H9 (cell line): ENCODE measurements around the gene SMAD3. TPM values are rescaled to one million over a fixed set of nuclear protein-coding genes. Genes with fewer than 3 reads are reported as not detected.
A peak's percentile ranks its signal among the peaks of the same experiment; 100 is the strongest.

ENCODE experiments used
- DNase-seq: peaks from one replicate; pipeline ENCODE4 v3.0.0-alpha.2; 2017
- H2AFZ ChIP-seq: one replicate; pipeline ENCODE4 v1.6.1; 2013; ENCODE audit warnings: mild to moderate bottlenecking, low read length, control low read depth, moderate library complexity
- H2AK5ac ChIP-seq: 2 replicates; pipeline ENCODE4 v1.6.1; 2013; ENCODE audit warnings: low read length, control low read depth, mixed read lengths; ENCODE audit not compliant: insufficient read length
- H2BK120ac ChIP-seq: one replicate; pipeline ENCODE4 v1.6.1; 2013; ENCODE audit warnings: low read depth, mild to moderate bottlenecking, low read length, control low read depth, inconsistent platforms; ENCODE audit not compliant: poor library complexity, severe bottlenecking
- H2BK12ac ChIP-seq: 2 replicates; pipeline ENCODE4 v1.6.1; 2013; ENCODE audit warnings: low read length, control low read depth, mixed read lengths, low read depth; ENCODE audit not compliant: insufficient read length
- H2BK15ac ChIP-seq: 2 replicates; pipeline ENCODE4 v1.6.1; 2013; ENCODE audit warnings: low read depth, low read length, control low read depth
- H2BK20ac ChIP-seq: one replicate; pipeline ENCODE4 v1.6.1; 2013; ENCODE audit warnings: low read depth, mild to moderate bottlenecking, low read length, control low read depth, inconsistent platforms; ENCODE audit not compliant: poor library complexity, severe bottlenecking
- H2BK5ac ChIP-seq: 2 replicates; pipeline ENCODE4 v1.6.1; 2013; ENCODE audit warnings: low read length, control low read depth, mixed read lengths; ENCODE audit not compliant: insufficient read length
- H3K14ac ChIP-seq: 2 replicates; pipeline ENCODE4 v1.6.1; 2013; ENCODE audit warnings: low read length, control low read depth; ENCODE audit not compliant: insufficient read depth
- H3K18ac ChIP-seq: 2 replicates; pipeline ENCODE4 v1.6.1; 2013; ENCODE audit warnings: low read depth, mild to moderate bottlenecking, mixed read lengths, low read length, control low read depth; ENCODE audit not compliant: insufficient read length
- H3K23ac ChIP-seq: 2 replicates; pipeline ENCODE4 v1.6.1; 2013; ENCODE audit warnings: low read length, control low read depth, mixed read lengths, low read depth; ENCODE audit not compliant: insufficient read length
- H3K23me2 ChIP-seq: 2 replicates; pipeline ENCODE4 v1.6.1; 2013; ENCODE audit warnings: low read depth, mild to moderate bottlenecking, mixed read lengths, low read length, control low read depth; ENCODE audit not compliant: insufficient read length, poor library complexity, severe bottlenecking
- H3K27ac ChIP-seq: 2 replicates; pipeline ENCODE4 v1.5.1; 2013; ENCODE audit warnings: low read length, control low read depth, mixed read lengths, low read depth; ENCODE audit not compliant: insufficient read length
- H3K27me3 ChIP-seq: 2 replicates; pipeline ENCODE4 v1.6.1; 2013; ENCODE audit warnings: low read length, control low read depth, inconsistent platforms; ENCODE audit not compliant: insufficient read depth
- H3K4ac ChIP-seq: 2 replicates; pipeline ENCODE4 v1.6.1; 2013; ENCODE audit warnings: low read depth, mild to moderate bottlenecking, control low read depth, inconsistent platforms, low read length, moderate library complexity
- H3K4me1 ChIP-seq: 2 replicates; pipeline ENCODE4 v1.6.1; 2013; ENCODE audit warnings: low read length, control low read depth, inconsistent platforms; ENCODE audit not compliant: insufficient read depth
- H3K4me2 ChIP-seq: 2 replicates; pipeline ENCODE4 v1.6.1; 2013; ENCODE audit warnings: low read length, control low read depth, mixed read lengths; ENCODE audit not compliant: insufficient read length, insufficient read depth
- H3K56ac ChIP-seq: 2 replicates; pipeline ENCODE4 v1.6.1; 2013; ENCODE audit warnings: low read depth, mild to moderate bottlenecking, mixed read lengths, low read length, control low read depth; ENCODE audit not compliant: insufficient read length
- H3K79me1 ChIP-seq: 2 replicates; pipeline ENCODE4 v1.6.1; 2013; ENCODE audit warnings: low read depth, mild to moderate bottlenecking, moderate library complexity, low read length, control low read depth, inconsistent platforms; ENCODE audit not compliant: insufficient read depth, poor library complexity, severe bottlenecking
- H3K79me2 ChIP-seq: 2 replicates; pipeline ENCODE4 v1.6.1; 2013; ENCODE audit warnings: low read length, control low read depth, inconsistent platforms; ENCODE audit not compliant: insufficient read depth
- H3K9ac ChIP-seq: 2 replicates; pipeline ENCODE4 v1.6.1; 2013; ENCODE audit warnings: low read length, control low read depth, mixed read lengths; ENCODE audit not compliant: insufficient read length; ENCODE audit errors: extremely low read depth
- H3K9me3 ChIP-seq: one replicate; pipeline ENCODE4 v1.6.1; 2013; ENCODE audit warnings: low read depth, low read length, inconsistent platforms; ENCODE audit not compliant: control insufficient read depth
- H3T11ph ChIP-seq: one replicate; pipeline ENCODE4 v1.6.1; 2013; ENCODE audit warnings: mild to moderate bottlenecking, low read length, control low read depth, inconsistent platforms
- H4K20me1 ChIP-seq: one replicate; pipeline ENCODE4 v1.6.1; 2013; ENCODE audit not compliant: control insufficient read depth, insufficient read length, insufficient read depth
- H4K5ac ChIP-seq: 2 replicates; pipeline ENCODE4 v1.6.1; 2013; ENCODE audit warnings: low read depth, mild to moderate bottlenecking, mixed read lengths, low read length, control low read depth; ENCODE audit not compliant: insufficient read length
- H4K8ac ChIP-seq: replicated peaks from 2 replicates; pipeline ENCODE4 v1.6.1; 2013; ENCODE audit warnings: low read length, control low read depth, mixed read lengths, low read depth; ENCODE audit not compliant: insufficient read length
- H4K91ac ChIP-seq: 2 replicates; pipeline ENCODE4 v1.6.1; 2013; ENCODE audit warnings: low read depth, mild to moderate bottlenecking, moderate library complexity, mixed read lengths, low read length, control low read depth; ENCODE audit not compliant: insufficient read length
- H3K27ac Mint-ChIP-seq, 3 experiments: 2 replicates in 2 of 3; 3 replicates in 1 of 3; pipeline ENCODE4 v1.8.0; 2020 to 2021; ENCODE audit warnings: mixed read lengths in 3 of 3, mild to moderate bottlenecking in 1 of 3, moderate library complexity in 1 of 3
- H3K27me3 Mint-ChIP-seq: 2 replicates; pipeline ENCODE4 v1.8.0; 2021; ENCODE audit warnings: low read depth, mild to moderate bottlenecking, moderate library complexity, mixed read lengths
- H3K36me3 Mint-ChIP-seq, 3 experiments: 2 replicates in 2 of 3; 3 replicates in 1 of 3; pipeline ENCODE4 v1.8.0; 2020 to 2021; ENCODE audit warnings: low read depth in 3 of 3, mixed read lengths in 3 of 3; ENCODE audit not compliant: insufficient read depth in 1 of 3
- H3K4me1 Mint-ChIP-seq, 2 experiments: 2 replicates each; pipeline ENCODE4 v1.8.0; 2020; ENCODE audit warnings: mixed read lengths in 2 of 2
- H3K4me3 Mint-ChIP-seq, 2 experiments: 2 replicates in 1 of 2; 3 replicates in 1 of 2; pipeline ENCODE4 v1.8.0; 2020 to 2021; ENCODE audit warnings: mild to moderate bottlenecking in 2 of 2, mixed read lengths in 2 of 2, moderate library complexity in 1 of 2
- H3K9me3 Mint-ChIP-seq, 2 experiments: 2 replicates in 1 of 2; 3 replicates in 1 of 2; pipeline ENCODE4 v1.8.0; 2020; ENCODE audit warnings: mild to moderate bottlenecking in 2 of 2, mixed read lengths in 2 of 2, moderate library complexity in 1 of 2
- CTCF ChIP-seq: fragments of 200-600 bp; sonication (generic); conservative IDR thresholded peaks from 3 replicates; pipeline ENCODE4 v1.8.0; 2021; ENCODE audit warnings: antibody characterized with exemption, mild to moderate bottlenecking
- WGBS: extraction: QIAGEN DNeasy Blood & Tissue Kit; methylation state at CpG from one replicate; pipeline ENCODE4 v1.1.7; 2013; ENCODE audit warnings: missing lambda C conversion rate, low lambda C conversion rate, mixed read lengths; ENCODE audit not compliant: insufficient read length; ENCODE audit errors: extremely low coverage; 5-methylcytosine and 5-hydroxymethylcytosine counted together
- total RNA-seq: library from RNA; stranded (reverse); gene quantifications from 2 replicates; pipeline ENCODE4 v1.2.1, GENCODE V29; 2021

The SMAD3 gene
- total RNA-seq, 1 experiment from 2014 or later = 26.7 TPM

DNA sequence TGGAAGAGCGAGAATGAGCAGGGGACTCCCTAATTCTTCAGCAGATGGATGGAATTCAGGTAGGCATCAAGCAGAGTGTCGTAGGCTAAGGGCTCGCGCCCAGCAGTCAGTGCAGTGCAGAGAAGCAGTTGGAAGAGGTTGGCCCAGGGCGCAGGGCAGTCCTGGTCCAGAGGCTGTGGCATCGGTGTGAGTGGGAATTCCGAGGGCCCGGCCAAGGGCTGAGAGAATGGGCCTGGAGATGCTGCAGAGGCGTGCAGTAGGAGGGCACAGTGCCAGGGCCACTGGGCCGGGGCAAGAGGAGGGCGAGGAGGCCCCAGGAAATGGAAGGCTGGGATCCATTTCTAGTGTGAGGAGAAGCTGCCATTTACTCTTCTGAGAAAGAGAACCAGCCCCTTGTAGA is 114.6 kb downstream of the SMAD3 start:
- H4K8ac ChIP-seq = no peak overlapping the region
- no peak overlapping the region for H2AK5ac ChIP-seq
- H2BK15ac ChIP-seq = no peak overlapping the region
- H3K9ac ChIP-seq = no peak overlapping the region
- Mint-ChIP-seq H3K4me1 (peaks cover 26 to 29% of the 10 kb centered on the region in 2 experiments), H3K27ac (peak overlapping the region in 2 of 3 experiments; percentile 6 to 16; a peak in 1 of 7 replicates), H3K36me3 (peaks cover 0 to 42% (median 0%) of the 10 kb centered on the region in 3 experiments; a peak in 4 of 7 replicates), H3K27me3 (no peaks in the 10 kb centered on the region), H3K9me3 (no peaks in the 10 kb centered on the region), H3K4me3 (no peak overlapping the region)
- H3K4me2 ChIP-seq = no peak overlapping the region
- H3K14ac ChIP-seq = no peak overlapping the region
- no peak for TF ChIP-seq CTCF
- H3K27ac ChIP-seq = no peak overlapping the region
- no peak overlapping the region for H2BK20ac ChIP-seq
- no CpG with 5 or more reads among the region's 11 CpGs for WGBS
- H3K4me1 ChIP-seq = peaks cover 11% of the 10 kb centered on the region; the same call in 1 of the 2 replicates
- H4K20me1 ChIP-seq = no peaks in the 10 kb centered on the region
- H2BK5ac ChIP-seq = no peak overlapping the region
- no peak overlapping the region for H3K23ac ChIP-seq
- peak; percentile 19 for DNase-seq
- no peaks in the 10 kb centered on the region for H3K79me1 ChIP-seq
- H3K27me3 ChIP-seq = no peaks in the 10 kb centered on the region
- no peaks in the 10 kb centered on the region for H3K79me2 ChIP-seq
- H3K56ac ChIP-seq = no peak overlapping the region
- no peaks in the 10 kb centered on the region for H3K23me2 ChIP-seq
- H3K4ac ChIP-seq = no peak overlapping the region
- H2BK12ac ChIP-seq = no peak overlapping the region
- H2AFZ ChIP-seq = no peak overlapping the region
- no peak overlapping the region for H4K91ac ChIP-seq
- H3T11ph ChIP-seq = no peak overlapping the region
- H3K18ac ChIP-seq = no peak overlapping the region
- no peak overlapping the region for H2BK120ac ChIP-seq
- H3K9me3 ChIP-seq = no peaks in the 10 kb centered on the region
- H4K5ac ChIP-seq = no peak overlapping the region
